Heart left ventricle (tissue), 16 donors: ENCODE measurements around the gene PRDM8. TPM values are rescaled to one million over a fixed set of nuclear protein-coding genes. Genes with fewer than 3 reads are reported as not detected.
A peak's percentile ranks its signal among the peaks of the same experiment; 100 is the strongest.

Experiments used
- ATAC-seq, 4 donors: fragments of 200-7000 bp; cut with Tn5 transposase; one replicate each; pipeline ENCODE4 v1.9.1; 2020 to 2022; ENCODE audit warnings: moderate library complexity in 4 of 4, mild to moderate bottlenecking in 3 of 4, moderate number of reproducible peaks in 1 of 4
- DNase-seq, 5 donors: peaks; one replicate each; pipeline ENCODE4 v3.0.0-alpha.2; 2020
- H3K27ac ChIP-seq, 12 donors: fragments of 200-600 bp; sonication (generic) in 4 of 12; one replicate each; pipeline versions ENCODE4 v1.5.0 to v1.8.0; 2016 to 2022; ENCODE audit warnings: mild to moderate bottlenecking in 2 of 12
- H3K27me3 ChIP-seq, 9 donors: fragments of 200-600 bp; sonication (generic) in 2 of 9; one replicate each; pipeline versions ENCODE4 v1.5.1 to v1.8.0; 2016 to 2022; ENCODE audit warnings: mild to moderate bottlenecking in 3 of 9
- H3K36me3 ChIP-seq, 9 donors: fragments of 200-600 bp; sonication (generic) in 2 of 9; one replicate each; pipeline versions ENCODE4 v1.5.0 to v1.8.0; 2018 to 2022; ENCODE audit warnings: mild to moderate bottlenecking in 2 of 9
- H3K4me1 ChIP-seq, 12 donors: fragments of 200-600 bp; sonication (generic) in 4 of 12; one replicate each; pipeline versions ENCODE4 v1.5.0 to v1.8.0; 2016 to 2022; ENCODE audit warnings: mild to moderate bottlenecking in 3 of 12
- H3K4me3 ChIP-seq, 12 donors: fragments of 200-600 bp; sonication (generic) in 4 of 12; one replicate each; pipeline versions ENCODE4 v1.5.0 to v1.8.0; 2017 to 2022; ENCODE audit warnings: mild to moderate bottlenecking in 9 of 12, moderate library complexity in 4 of 12
- H3K9me3 ChIP-seq, 12 donors: fragments of 200-600 bp; sonication (generic) in 4 of 12; one replicate each; pipeline versions ENCODE4 v1.5.0 to v1.8.0; 2016 to 2022; ENCODE audit warnings: mild to moderate bottlenecking in 1 of 12
- CTCF ChIP-seq, 12 donors: fragments of 200-600 bp; sonication (generic) in 4 of 12; IDR thresholded peaks; one replicate each; pipeline versions ENCODE4 v1.5.0 to v1.8.0; 2018 to 2022; ENCODE audit warnings: antibody characterized with exemption in 12 of 12, mild to moderate bottlenecking in 5 of 12
- POLR2A ChIP-seq, 2 donors: fragments of 450-650 bp; IDR thresholded peaks; one replicate each; pipeline ENCODE4 v1.6.1; 2017; ENCODE audit warnings: antibody characterized with exemption in 2 of 2, mild to moderate bottlenecking in 2 of 2, moderate library complexity in 2 of 2
- WGBS, 4 donors: extraction: QIAGEN DNeasy Blood & Tissue Kit in 2 of 4; methylation state at CpG; one replicate each; pipeline versions ENCODE4 v1.1.5 to v1.1.7; 2013 to 2018; 5-methylcytosine and 5-hydroxymethylcytosine counted together
- intact Hi-C, 10 donors: fragments of 100-400 bp; cut with DNase I; formaldehyde crosslinking; loops; one replicate each; pipeline versions ENCODE4 v1.11.1 to v1.14.2; 2022
- polyA plus RNA-seq, 2 donors: library from polyadenylated mRNA; stranded (reverse); fragments of 200-250 nt; gene quantifications; one replicate each; pipeline ENCODE4 v1.2.3, GENCODE V29; 2013
- total RNA-seq, 9 donors: library from RNA; depleted of rRNA in 2 of 9; stranded (reverse); fragments of >200 nt in 2 of 9; fragmentation: NEBNext Ultra II Directional in 3 of 9; extraction: Animal tissue kit (Norgen Biotek cat#: 25700) in 3 of 9; gene quantifications; one replicate each; pipeline versions ENCODE4 v1.1.0 to v1.2.4, GENCODE V29; 2016 to 2023
- donor health status: ischemic (EF 13 %, LVEDD 7.1; RV severe dilation, severe dysfunction).
- donor health status: healthy with polysubstance abuse.
- donor health status: DM: no; HTN: yes; CAD: no.
- donor health status: DM: no; HTN: no; CAD: no.
- donor health status: ischemic (EF 25% LVEDD 6.9; RV normal size, moderate dysfunction).
- donor health status: ischemic (EF 25% LVEDD 5.7; RV mildly dilated, moderate dysfunction).
- donor health status: healthy.
- donor health status: DM: yes; HTN: yes; CAD: no.
- donor health status: ischemic (EF 35%, LVEDD 5.7; RV mildly dilated, moderate dysfunction).
- donor health status: nonischemic (EF 11% LVEDD 7.7; RV severe dilation, severe dysfunction).
- donor health status: DM: yes; HTN: yes; CAD: no.
- donor health status: PGD.
- donor health status: ischemic (EF 29% LVEDD 5.4; RV normal size, mild dysfunction).
- donor health status: nonischemic (EF 23%, LVEDD 6.1; RV moderate dilation, normal function).

The PRDM8 gene
- total and polyA plus RNA-seq, 11 donors = 0.26 to 1.9 (median 0.80) TPM

DNA sequence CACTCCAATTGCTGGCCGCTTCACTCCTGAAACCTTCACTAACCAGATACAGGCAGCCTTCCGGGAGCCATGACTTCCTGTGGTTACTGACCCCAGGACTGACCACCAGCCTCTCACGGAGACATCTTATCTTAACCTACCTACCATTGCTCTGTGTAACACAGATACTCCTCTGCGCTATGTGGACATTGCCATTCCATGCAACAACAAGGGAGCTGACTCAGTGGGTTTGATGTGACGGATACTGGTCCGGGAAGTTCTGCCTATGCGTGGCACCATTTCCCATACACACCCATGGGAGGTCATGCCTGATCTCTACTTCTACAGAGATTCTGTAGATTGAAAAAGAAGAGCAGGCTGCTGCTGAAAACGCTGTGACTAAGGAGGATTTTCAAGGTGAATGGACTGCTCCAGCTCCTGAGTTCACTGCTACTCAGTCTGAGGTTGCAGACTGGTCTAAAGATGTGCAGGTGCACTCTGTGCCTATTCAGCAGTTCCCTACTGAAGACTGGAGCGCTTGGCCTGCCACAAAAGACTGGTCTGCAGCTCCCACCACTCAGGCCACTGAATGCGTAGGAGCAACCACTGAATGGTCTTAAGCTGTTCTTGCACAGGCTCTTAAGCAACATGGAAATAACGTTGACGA, 35.8 kb upstream of the PRDM8 start:
- intact Hi-C loops = no loop called here
- Histone ChIP-seq H3K4me1 (no peaks in the 10 kb centered on the region), H3K9me3 (peaks cover 0 to 14% (median 2%) of the 10 kb centered on the region in 12 donors), H3K27ac (no peak overlapping the region), H3K27me3 (no peaks in the 10 kb centered on the region), H3K36me3 (no peaks in the 10 kb centered on the region), H3K4me3 (no peak overlapping the region)
- no peak for ATAC-seq
- 82 to 90% (median 86%) methylated on average over 12 of the region's 12 CpGs for WGBS, 4 donors
- no peak for DNase-seq
- TF ChIP-seq CTCF (IDR thresholded peaks at IDR 0.05) (no peak), POLR2A (IDR thresholded peaks at IDR 0.05) (no peak)

GRCh38 chr4:80162418-80162817, 34.9 kb upstream of the PRDM8 start:
- no peaks in the 10 kb centered on the region for H3K27me3 ChIP-seq
- H3K4me3 ChIP-seq = no peak overlapping the region
- no peaks in the 10 kb centered on the region for H3K4me1 ChIP-seq
- H3K9me3 ChIP-seq = peaks cover 0 to 14% (median 2%) of the 10 kb centered on the region in 12 donors
- ATAC-seq (no peak), DNase-seq (no peak)
- intact Hi-C loops = no loop called here
- TF ChIP-seq CTCF (IDR thresholded peaks at IDR 0.05) (no peak), POLR2A (IDR thresholded peaks at IDR 0.05) (no peak)
- 86 to 92% (median 90%) methylated on average over 4 of the region's 4 CpGs for WGBS, 4 donors
- no peak overlapping the region for H3K27ac ChIP-seq
- H3K36me3 ChIP-seq = no peaks in the 10 kb centered on the region

DNA sequence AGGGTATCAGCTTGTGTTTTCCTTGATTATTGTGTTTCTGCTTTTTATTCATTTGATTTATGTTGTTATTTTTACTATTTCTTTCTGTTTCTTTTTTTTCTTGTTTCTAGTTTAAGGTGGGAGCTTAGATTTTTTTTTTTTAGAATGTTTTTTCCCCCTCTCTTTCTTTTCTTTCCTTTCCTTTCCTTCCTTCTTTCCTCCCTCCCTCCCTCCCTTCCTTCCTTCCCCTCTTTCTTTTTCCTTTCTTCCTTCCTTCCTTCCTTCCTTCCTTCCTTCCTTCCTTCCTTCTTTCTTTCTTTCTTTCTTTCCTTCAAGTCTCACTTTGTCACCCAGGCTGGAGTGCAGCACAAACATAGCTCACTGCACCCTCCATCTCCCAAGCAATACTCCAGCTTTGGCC, 31.4 kb upstream of the PRDM8 start:
- Histone ChIP-seq H3K4me3 (no peak overlapping the region), H3K36me3 (no peaks in the 10 kb centered on the region), H3K27ac (no peak overlapping the region), H3K4me1 (no peaks in the 10 kb centered on the region), H3K9me3 (peaks cover 0 to 4% (median 0%) of the 10 kb centered on the region in 12 donors), H3K27me3 (peaks cover 0 to 7% (median 0%) of the 10 kb centered on the region in 9 donors)
- intact Hi-C loops = no loop called here
- no peak for ATAC-seq
- TF ChIP-seq CTCF (IDR thresholded peaks at IDR 0.05) (no peak), POLR2A (IDR thresholded peaks at IDR 0.05) (no peak)
- no peak for DNase-seq

GRCh38 chr4:80171251-80171650, 26.1 kb upstream of the PRDM8 start:
- Histone ChIP-seq H3K4me3 (no peak overlapping the region), H3K4me1 (peaks cover 0 to 30% (median 0%) of the 10 kb centered on the region in 12 donors), H3K27me3 (peaks cover 0 to 18% (median 0%) of the 10 kb centered on the region in 9 donors), H3K9me3 (no peaks in the 10 kb centered on the region), H3K27ac (peak overlapping the region in 1 of 12 donors; percentile 75), H3K36me3 (no peaks in the 10 kb centered on the region)
- 62 to 73% (median 72%) methylated on average over 1 of the region's 1 CpG for WGBS, 4 donors
- DNase-seq (no peak), ATAC-seq (no peak)
- no peak for TF ChIP-seq POLR2A (IDR thresholded peaks at IDR 0.05)
- no peak for TF ChIP-seq CTCF (IDR thresholded peaks at IDR 0.05)
- intact Hi-C loops = no loop called here
